A673 (cell line): ENCODE measurements around the gene KCNK1. TPM values are rescaled to one million over a fixed set of nuclear protein-coding genes. Genes with fewer than 3 reads are reported as not detected.

Experiments used
- BruUV-seq: library from RNA; stranded (reverse); fragments of 400-500 nt; replicated peaks from 2 replicates; lab custom pipeline; 2021; lab: Mats Ljungman, UMichigan
- CTCF ChIA-PET: fragments of 300-600 bp; sonication (Branson Sonifier 250); formaldehyde crosslinking; loops from one replicate; lab custom pipeline; 2022; ENCODE audit warnings: antibody characterized with exemption; lab: Charles Lee
- POLR2A ChIA-PET: fragments of 300-600 bp; sonication (Branson Sonifier 250); formaldehyde crosslinking; loops from one replicate; lab custom pipeline; 2022; ENCODE audit warnings: antibody characterized with exemption; ENCODE audit not compliant: low non-redundant PET; lab: Charles Lee
- DNase-seq: peaks from one replicate; pipeline ENCODE4 v3.0.0-alpha.2; 2015; ENCODE audit warnings: low spot score
- H3K27ac ChIP-seq: fragments of 200-600 bp; sonication (generic); 2 replicates; pipeline ENCODE4 v1.5.1; 2016; ENCODE audit warnings: mixed run types, low read depth, mild to moderate bottlenecking, mixed read lengths, antibody characterized with exemption, low read length; ENCODE audit not compliant: poor library complexity, severe bottlenecking
- H3K27me3 ChIP-seq: fragments of 200-600 bp; sonication (generic); replicated peaks from 2 replicates; pipeline ENCODE4 v1.6.1; 2017; ENCODE audit warnings: mixed run types, low read depth, mild to moderate bottlenecking, mixed read lengths, antibody characterized with exemption, low read length; ENCODE audit not compliant: insufficient read depth, poor library complexity
- H3K36me3 ChIP-seq: fragments of 200-600 bp; sonication (generic); 2 replicates; pipeline ENCODE4 v1.6.1; 2016; ENCODE audit warnings: mixed run types, mild to moderate bottlenecking, mixed read lengths, antibody characterized with exemption, low read length; ENCODE audit not compliant: insufficient read depth, poor library complexity, severe bottlenecking
- H3K4me1 ChIP-seq: fragments of 200-600 bp; sonication (generic); 2 replicates; pipeline ENCODE4 v1.6.1; 2017; ENCODE audit warnings: mixed run types, mild to moderate bottlenecking, mixed read lengths, antibody characterized with exemption, low read length; ENCODE audit not compliant: insufficient read depth, poor library complexity, severe bottlenecking
- H3K4me3 ChIP-seq: fragments of 200-600 bp; sonication (generic); 2 replicates; pipeline ENCODE4 v1.5.1; 2016; ENCODE audit warnings: low read depth, mixed run types, mild to moderate bottlenecking, mixed read lengths, low read length; ENCODE audit not compliant: poor library complexity, severe bottlenecking
- H3K9me3 ChIP-seq: fragments of 200-600 bp; sonication (generic); 2 replicates; pipeline ENCODE4 v1.6.1; 2016; ENCODE audit warnings: mixed run types, low read depth, mild to moderate bottlenecking, mixed read lengths, antibody characterized with exemption, low read length; ENCODE audit not compliant: poor library complexity, severe bottlenecking
- CTCF ChIP-seq: fragments of 300-800, 200-600 bp; sonication (generic); conservative IDR thresholded peaks from 2 replicates; pipeline ENCODE4 v1.5.1; 2017; ENCODE audit warnings: low read depth, mild to moderate bottlenecking, antibody characterized with exemption, low read length, moderate library complexity, mixed read lengths
- EZH2 ChIP-seq: fragments of 200-600 bp; sonication (generic); IDR thresholded peaks from 2 replicates; pipeline ENCODE4 v1.6.1; 2017; ENCODE audit warnings: borderline replicate concordance, low read depth, mild to moderate bottlenecking, mixed read lengths, antibody characterized with exemption, low read length; ENCODE audit not compliant: poor library complexity, severe bottlenecking
- intact Hi-C: fragments of 100-400 bp; cut with micrococcal nuclease; formaldehyde crosslinking; loops from one replicate; pipeline ENCODE4 v1.10.0; 2022; ENCODE audit not compliant: unreplicated experiment
- microRNA-seq: library from miRNA; unstranded; fragments of <30 nt; microRNA quantifications from one replicate; pipeline ENCODE4 v1.2.0, GENCODE V29; 2021
- total RNA-seq: library from RNA; stranded (reverse); gene quantifications from 2 replicates; pipeline ENCODE4 v1.2.3, GENCODE V29; 2021

The KCNK1 gene
- total RNA-seq, 1 experiment from 2014 or later = not detected

GRCh38 chr1:233719655-233720341 lies 105.9 kb downstream of the KCNK1 start:
- BruUV-seq = no TSS peak
- TF ChIP-seq CTCF (no peak), EZH2 (no peak)
- ChIA-PET POLR2A (no interaction called here), CTCF (no interaction called here)
- Histone ChIP-seq H3K36me3 (no peaks in the 10 kb centered on the region), H3K27ac (no peak overlapping the region), H3K9me3 (no peaks in the 10 kb centered on the region), H3K27me3 (no peaks in the 10 kb centered on the region), H3K4me3 (no peak overlapping the region), H3K4me1 (no peaks in the 10 kb centered on the region)
- intact Hi-C loops = no loop called here
- DNase-seq = no peak

- H3K36me3 ChIP-seq = no peaks in the 10 kb centered on the region
- no peak overlapping the region for H3K4me3 ChIP-seq
- intact Hi-C loops = no loop called here
- H3K9me3 ChIP-seq = no peaks in the 10 kb centered on the region
- CTCF ChIA-PET = no interaction called here
- DNase-seq = no peak
- BruUV-seq = no TSS peak
- H3K4me1 ChIP-seq = no peaks in the 10 kb centered on the region
- TF ChIP-seq CTCF (no peak), EZH2 (no peak)
- no peaks in the 10 kb centered on the region for H3K27me3 ChIP-seq
- H3K27ac ChIP-seq = no peak overlapping the region
- POLR2A ChIA-PET = no interaction called here
Measured at GRCh38 chr1:233721004-233721595, 107.2 kb downstream of the KCNK1 start.

Small RNA genes lying within 50 kb of the gene (microRNA-seq; reads per million reads assigned to microRNA genes)
- not detected for gene MIR4427
